Cardiac muscle cell (in vitro differentiated cells and primary cell): Measurements from ENCODE around the gene PTGER2. TPM values are rescaled to one million over a fixed set of nuclear protein-coding genes. Genes with fewer than 3 reads are reported as not detected.
A peak's percentile ranks its signal among the peaks of the same experiment; 100 is the strongest.

Experiments used
- DNase-seq, 2 donors: peaks; one replicate each; pipeline versions ENCODE4 v3.0.0 to v3.0.0-alpha.2; 2010 to 2017; ENCODE audit warnings: low read depth in 1 of 2, low spot score in 1 of 2
- H3K27ac ChIP-seq: fragments of 200-600 bp; sonication (generic); 2 replicates; pipeline ENCODE4 v1.5.1; 2016
- H3K27me3 ChIP-seq: fragments of 200-600 bp; sonication (generic); 2 replicates; pipeline ENCODE4 v1.6.0; 2016; ENCODE audit warnings: control low read depth
- H3K36me3 ChIP-seq: fragments of 200-600 bp; sonication (generic); 2 replicates; pipeline ENCODE4 v1.5.1; 2016; ENCODE audit warnings: control low read depth
- H3K4me1 ChIP-seq: fragments of 200-600 bp; sonication (generic); 2 replicates; pipeline ENCODE4 v1.8.1; 2017; ENCODE audit warnings: low read depth, mild to moderate bottlenecking, mixed run types
- H3K4me3 ChIP-seq: fragments of 200-600 bp; sonication (generic); 2 replicates; pipeline ENCODE4 v1.5.1; 2016; ENCODE audit warnings: mild to moderate bottlenecking
- H3K9me3 ChIP-seq: fragments of 200-600 bp; sonication (generic); 2 replicates; pipeline ENCODE4 v1.5.1; 2017; ENCODE audit warnings: low read depth, mild to moderate bottlenecking, control low read depth
- CTCF ChIP-seq: IDR thresholded peaks from 2 replicates; pipeline ENCODE4 v1.5.1; 2012; ENCODE audit warnings: low read depth, mild to moderate bottlenecking, low read length
- polyA plus RNA-seq: library from polyadenylated mRNA; unstranded; fragments of >200 nt; fragmentation: Nextera tagmentation; extraction: Ambion mirVana; gene quantifications from 2 replicates; pipeline ENCODE4 v1.2.1, GENCODE V29; 2016
- total RNA-seq: library from RNA; depleted of rRNA; stranded (reverse); fragments of >200 nt; gene quantifications from 2 replicates; pipeline ENCODE4 v1.2.3, GENCODE V29; 2016

Gene PTGER2
- total and polyA plus RNA-seq, 2 experiments from 2014 or later, result not detected

GRCh38 chr14:52350445-52350844 is 36.3 kb downstream of the PTGER2 start:
- DNase-seq, result no peak
- no peak for TF ChIP-seq CTCF
- Histone ChIP-seq H3K9me3 (no peaks in the 10 kb centered on the region), H3K36me3 (no peaks in the 10 kb centered on the region), H3K27me3 (no peaks in the 10 kb centered on the region), H3K4me1 (peaks cover 5% of the 10 kb centered on the region), H3K4me3 (no peak overlapping the region), H3K27ac (no peak overlapping the region)

- Histone ChIP-seq H3K27me3 (no peaks in the 10 kb centered on the region), H3K4me3 (no peak overlapping the region), H3K9me3 (no peaks in the 10 kb centered on the region), H3K4me1 (peaks cover 5% of the 10 kb centered on the region), H3K36me3 (no peaks in the 10 kb centered on the region), H3K27ac (peak overlapping the region; percentile 21)
- TF ChIP-seq CTCF, result no peak
- peak; percentile 23 to 87 for DNase-seq
Measured at GRCh38 chr14:52351233-52352060, 37.3 kb downstream of the PTGER2 start.

GRCh38 chr14:52352061-52352491 is 38.0 kb downstream of the PTGER2 start:
- Histone ChIP-seq H3K4me3 (no peak overlapping the region), H3K27me3 (no peaks in the 10 kb centered on the region), H3K4me1 (peaks cover 5% of the 10 kb centered on the region), H3K27ac (peak overlapping the region; percentile 21), H3K9me3 (no peaks in the 10 kb centered on the region), H3K36me3 (no peaks in the 10 kb centered on the region)
- DNase-seq, result peak in 1 of 2 donors; percentile 54
- no peak for TF ChIP-seq CTCF

GRCh38 chr14:52352569-52352968 is 38.5 kb downstream of the PTGER2 start:
- Histone ChIP-seq H3K27ac (no peak overlapping the region), H3K4me3 (no peak overlapping the region), H3K9me3 (no peaks in the 10 kb centered on the region), H3K36me3 (no peaks in the 10 kb centered on the region), H3K27me3 (no peaks in the 10 kb centered on the region), H3K4me1 (peaks cover 5% of the 10 kb centered on the region)
- TF ChIP-seq CTCF, result no peak
- no peak for DNase-seq

GRCh38 chr14:52354242-52354641 is 40.1 kb downstream of the PTGER2 start:
- TF ChIP-seq CTCF, result no peak
- Histone ChIP-seq H3K27ac (no peak overlapping the region), H3K4me1 (peaks cover 5% of the 10 kb centered on the region), H3K4me3 (no peak overlapping the region), H3K9me3 (no peaks in the 10 kb centered on the region), H3K27me3 (no peaks in the 10 kb centered on the region), H3K36me3 (no peaks in the 10 kb centered on the region)
- no peak for DNase-seq
